Superior temporal gyrus (tissue), 1 donor: ENCODE results near the gene ZDHHC14.
"Not testable (repeated sequence)": the region's sequence is repeated elsewhere in the genome, so short reads cannot be mapped to it uniquely, and the experiment has no call there.

ENCODE experiments used
- DNase-seq: peaks from one replicate; pipeline ENCODE4 v3.0.0-alpha.2; 2016; ENCODE audit errors: extremely low spot score

Gene ZDHHC14

DNA sequence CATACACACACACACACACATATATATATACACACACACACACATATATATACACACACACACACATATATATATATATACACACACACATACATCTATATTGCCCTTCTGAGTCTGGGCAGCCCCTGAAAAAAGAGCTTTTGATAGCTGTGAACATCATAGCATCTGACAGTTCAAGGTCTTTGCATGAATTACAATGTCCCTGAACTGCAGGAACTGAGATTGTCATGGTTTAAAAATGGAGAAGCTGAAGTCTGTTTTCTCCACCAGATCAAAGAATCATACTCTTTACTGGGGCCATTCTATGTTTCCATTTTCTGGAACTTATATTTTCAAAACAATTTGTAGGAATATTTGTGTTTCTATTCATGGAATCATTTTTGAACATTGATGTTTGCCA is 189.8 kb downstream of the ZDHHC14 start:
- no peak for DNase-seq

- DNase-seq = no peak
These were observed 190.3 kb downstream of the ZDHHC14 start for GRCh38 chr6:157571269-157571668.

DNA sequence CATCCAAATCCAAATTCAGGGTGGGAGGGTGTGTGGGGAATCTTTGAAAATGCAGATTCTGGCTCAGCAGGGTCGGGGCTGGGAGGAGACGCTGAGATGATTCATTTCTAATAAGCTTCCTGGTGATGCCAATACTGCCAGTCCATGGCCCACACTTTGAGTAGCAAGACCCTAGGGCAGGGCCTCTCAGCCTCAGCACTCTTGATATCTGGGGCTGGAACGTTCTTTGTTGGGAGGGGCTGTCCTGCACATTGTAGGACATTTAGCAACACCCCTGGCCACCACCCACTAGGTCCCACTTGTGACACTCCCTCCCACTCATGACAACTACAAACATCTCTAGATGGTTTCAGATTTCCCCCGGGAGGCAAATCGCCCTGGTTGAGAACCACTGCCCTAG is 191.0 kb downstream of the ZDHHC14 start:
- no peak for DNase-seq

GRCh38 chr6:157574851-157575424 is 193.9 kb downstream of the ZDHHC14 start:
- no peak for DNase-seq

- DNase-seq = no peak
These were observed 194.6 kb downstream of the ZDHHC14 start for GRCh38 chr6:157575436-157576145.

DNA sequence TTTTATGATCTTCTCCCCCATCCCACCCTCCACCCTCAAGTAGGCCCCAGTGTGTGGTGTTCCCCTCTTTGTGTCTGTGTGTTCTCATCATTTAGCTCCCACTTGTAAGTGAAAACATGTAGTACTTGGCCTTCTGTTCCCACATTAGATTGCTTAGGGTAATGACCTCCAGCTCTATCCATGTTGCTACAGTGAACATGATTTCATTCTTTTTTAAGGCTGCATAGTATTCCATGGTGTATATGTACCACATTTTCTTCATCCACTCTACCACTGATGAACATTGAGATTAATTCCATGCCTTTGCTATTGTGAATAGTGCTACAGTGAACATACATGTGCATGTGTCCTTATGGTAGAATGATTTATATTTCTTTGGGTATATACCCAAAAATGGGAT is 196.0 kb downstream of the ZDHHC14 start:
- DNase-seq = not testable (repeated sequence)

- not testable (repeated sequence) for DNase-seq
These were observed 197.5 kb downstream of the ZDHHC14 start for GRCh38 chr6:157578527-157578926.

DNA sequence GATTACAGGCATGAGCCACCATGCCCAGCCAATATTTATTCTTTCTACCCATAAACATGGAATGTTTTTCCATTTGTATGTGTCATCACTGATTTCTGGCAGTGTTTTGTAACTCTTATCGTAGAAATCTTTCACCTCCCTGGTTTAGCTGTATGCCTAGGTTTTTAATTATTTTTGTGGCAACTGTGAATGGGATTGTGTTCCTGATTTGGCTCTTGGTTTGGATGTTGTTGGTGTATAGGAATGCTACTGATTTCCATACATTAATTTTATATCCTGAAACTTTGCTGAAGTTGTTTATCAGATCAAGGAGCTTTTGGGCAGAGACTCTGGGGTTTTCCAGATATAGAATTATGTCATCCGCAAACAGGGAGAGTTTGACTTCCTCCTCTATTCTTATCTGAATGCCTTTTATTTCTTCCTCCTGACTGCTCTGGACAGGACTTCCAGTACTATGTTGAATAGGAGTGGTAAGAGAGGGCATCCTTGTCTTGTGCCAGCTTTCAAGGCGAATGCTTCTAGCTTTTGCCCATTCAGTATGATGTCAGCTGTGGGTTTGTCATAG is 198.6 kb downstream of the ZDHHC14 start:
- peak; percentile 48 for DNase-seq

GRCh38 chr6:157584036-157584435 is 203.0 kb downstream of the ZDHHC14 start:
- no peak for DNase-seq

DNA sequence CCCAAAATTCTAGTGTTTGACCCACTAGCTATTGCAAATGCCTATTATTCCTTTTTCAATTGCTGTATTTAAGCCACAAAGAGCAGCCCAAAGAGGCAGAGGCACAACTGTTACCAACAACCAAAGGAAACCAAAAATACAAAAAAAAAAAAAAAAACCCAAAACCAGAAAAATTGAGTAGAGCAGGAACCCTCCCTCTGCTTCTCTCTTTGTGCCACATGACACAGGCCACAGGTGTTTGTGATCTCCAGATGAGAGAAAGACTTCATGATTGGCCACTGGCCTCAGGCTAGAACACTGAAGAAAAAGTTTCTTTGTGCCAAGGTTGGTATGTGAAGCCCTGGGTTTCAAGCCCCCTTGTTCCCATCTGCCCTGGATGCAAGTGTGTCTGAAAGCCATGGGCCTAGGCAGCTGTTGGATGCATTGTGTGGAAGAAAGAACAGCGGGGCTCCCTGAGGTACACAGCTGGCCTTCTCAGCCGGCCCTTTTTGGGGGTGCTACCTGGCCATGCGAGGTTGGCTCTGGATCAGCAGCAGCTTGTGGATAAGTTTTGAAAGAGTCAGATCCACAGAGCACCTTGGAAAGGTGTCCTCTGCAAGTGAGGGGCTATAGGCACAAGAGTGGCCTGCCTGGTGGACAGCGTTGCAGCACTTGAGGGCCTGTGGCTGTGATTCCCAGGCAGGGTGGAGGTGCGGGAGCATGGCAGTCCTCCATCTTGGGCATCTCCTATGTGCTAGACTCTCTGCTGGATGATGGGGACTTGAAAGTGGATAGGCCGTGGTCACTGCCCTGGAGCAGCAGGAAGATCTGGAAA is 204.5 kb downstream of the ZDHHC14 start:
- no peak for DNase-seq

DNA sequence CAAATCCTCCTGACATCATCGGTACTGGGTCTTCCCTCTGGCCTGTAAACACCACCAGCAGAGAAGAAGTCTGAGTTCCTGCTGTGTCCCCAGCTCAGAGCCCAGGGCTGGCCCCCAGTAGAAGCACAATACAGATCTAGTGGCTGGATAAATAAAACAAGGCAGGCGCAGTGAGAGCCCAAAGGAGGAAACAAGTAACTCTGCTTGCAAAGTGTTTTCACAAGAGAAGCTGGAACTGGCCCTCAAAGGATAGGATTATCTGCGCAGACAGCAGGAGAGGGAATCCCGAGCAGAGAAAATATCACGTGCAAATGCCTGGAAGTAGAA is 205.1 kb downstream of the ZDHHC14 start:
- no peak for DNase-seq

DNA sequence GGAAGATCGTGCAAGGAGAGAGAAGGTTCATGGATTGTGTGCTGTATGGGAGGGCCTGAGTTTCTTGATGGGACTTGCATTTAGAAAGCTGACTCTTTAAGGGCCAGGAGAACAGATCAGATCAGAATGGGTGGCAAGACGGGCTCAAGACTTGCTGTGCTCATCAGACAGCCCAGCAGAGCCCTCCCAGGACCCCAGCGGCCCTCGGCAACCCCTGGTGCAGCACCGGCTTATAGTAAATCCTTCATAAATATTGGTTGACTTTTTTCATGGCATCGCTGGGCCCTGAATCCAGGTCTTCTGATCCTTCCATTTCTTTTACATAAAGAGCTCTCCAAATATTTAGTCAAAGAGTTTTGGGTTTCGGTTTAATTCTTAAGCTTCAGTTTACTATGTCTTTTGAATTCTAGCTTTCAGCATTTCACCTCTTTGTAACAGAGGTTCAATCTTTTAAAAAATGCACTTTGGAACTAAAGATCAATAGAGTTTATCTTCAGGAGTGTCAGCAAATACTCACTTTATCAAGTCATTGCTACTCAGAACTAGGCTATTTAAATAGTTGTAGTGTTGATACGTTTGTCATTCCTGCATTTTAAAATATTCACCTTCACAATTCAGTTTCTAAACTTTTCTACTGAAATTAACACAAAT is 205.6 kb downstream of the ZDHHC14 start:
- DNase-seq = no peak

- DNase-seq = no peak
These were observed 206.3 kb downstream of the ZDHHC14 start for GRCh38 chr6:157587127-157587926.

- DNase-seq = not testable (repeated sequence)
These were observed 209.7 kb downstream of the ZDHHC14 start for GRCh38 chr6:157590654-157591053.

DNA sequence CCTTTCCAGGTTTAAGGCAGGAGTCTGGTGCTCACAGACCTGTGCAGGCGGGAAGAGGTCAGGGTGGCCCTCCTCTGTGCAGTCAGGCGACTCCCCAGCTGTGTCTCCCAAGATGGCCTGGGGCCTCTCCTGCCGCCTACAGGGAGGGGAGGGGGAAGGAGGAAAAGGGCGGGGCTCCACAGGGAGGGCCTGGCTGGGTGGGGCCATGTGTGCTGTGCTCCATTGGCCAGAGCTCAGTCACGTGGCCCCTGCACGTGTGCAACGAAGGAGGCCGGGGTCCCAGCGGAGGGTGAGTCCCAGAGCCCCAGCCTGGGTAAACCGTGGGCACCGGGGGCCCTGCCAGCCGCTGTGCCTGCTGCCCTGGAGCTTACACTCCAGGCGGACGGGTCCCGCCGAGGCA is 211.6 kb downstream of the ZDHHC14 start:
- no peak for DNase-seq

GRCh38 chr6:157592980-157593379 is 212.0 kb downstream of the ZDHHC14 start:
- DNase-seq = no peak

DNA sequence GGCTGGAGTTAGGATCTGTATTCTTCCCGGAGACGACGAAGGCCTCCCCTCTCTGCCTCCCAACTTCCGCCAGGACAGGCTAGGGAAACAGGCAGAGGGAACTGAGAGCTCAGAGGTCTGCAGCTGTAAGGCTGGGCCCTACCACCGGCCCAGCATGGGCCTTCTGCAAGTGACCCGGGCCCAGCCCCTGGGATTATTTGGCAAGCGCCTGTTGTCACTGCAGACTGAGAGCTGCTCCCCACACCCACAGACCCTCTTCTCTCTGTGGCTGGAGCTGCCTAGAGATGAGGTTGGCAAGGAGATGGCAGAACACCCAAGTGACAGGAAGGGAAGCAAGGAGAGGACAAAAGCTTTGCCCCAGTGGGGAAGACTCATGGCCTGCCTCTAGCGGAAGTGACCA is 212.6 kb downstream of the ZDHHC14 start:
- DNase-seq = no peak

DNA sequence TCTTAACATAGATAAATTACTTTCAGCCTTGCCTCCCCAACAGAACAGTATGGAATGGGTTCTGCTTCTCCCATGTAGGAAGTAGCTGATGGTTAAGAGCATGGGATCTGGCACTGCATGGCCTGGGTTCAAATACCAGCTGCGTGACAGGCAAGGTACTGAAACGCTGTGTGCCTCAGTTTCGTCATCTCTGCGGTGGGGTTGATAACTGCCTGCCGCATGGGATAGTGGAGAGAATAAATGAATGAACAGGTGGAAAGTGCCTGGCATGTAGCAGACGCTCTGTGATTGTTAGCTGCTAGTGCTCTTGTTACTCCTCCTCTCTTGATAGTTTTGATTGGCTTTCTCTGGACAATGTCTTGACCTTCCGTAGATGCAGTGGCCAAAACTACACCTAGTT is 213.3 kb downstream of the ZDHHC14 start:
- no peak for DNase-seq

DNA sequence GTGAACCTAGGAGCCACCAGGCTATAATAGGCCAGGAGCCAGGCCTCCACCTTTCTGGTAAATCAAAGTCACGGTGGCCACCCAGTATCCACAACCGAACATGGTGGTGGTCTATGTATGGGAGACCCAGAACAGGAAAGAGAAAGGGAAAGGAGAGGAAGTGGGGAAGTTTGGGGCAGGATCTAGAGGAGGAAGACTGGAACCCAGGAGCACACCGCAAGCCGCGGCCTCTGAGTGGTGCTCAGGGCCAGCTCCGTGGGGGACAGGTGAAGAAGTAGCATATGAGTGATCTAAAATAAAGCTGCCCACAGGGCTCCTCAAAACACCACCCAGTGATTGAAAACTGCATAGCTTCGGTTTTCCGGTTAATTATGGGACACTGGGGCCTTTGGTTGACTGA is 214.8 kb downstream of the ZDHHC14 start:
- no peak for DNase-seq

- no peak for DNase-seq
These were observed 215.5 kb downstream of the ZDHHC14 start for GRCh38 chr6:157596461-157596860.

GRCh38 chr6:157596886-157597285 is 215.9 kb downstream of the ZDHHC14 start:
- no peak for DNase-seq
